ENCODE data around the gene NEU1. TPM values are rescaled to one million over a fixed set of nuclear protein-coding genes. Genes with fewer than 3 reads are reported as not detected.
A peak's percentile ranks its signal among the peaks of the same experiment; 100 is the strongest.

Gene NEU1
- total RNA-seq, 1 experiment from 2014 or later = 36.2 TPM

DNA sequence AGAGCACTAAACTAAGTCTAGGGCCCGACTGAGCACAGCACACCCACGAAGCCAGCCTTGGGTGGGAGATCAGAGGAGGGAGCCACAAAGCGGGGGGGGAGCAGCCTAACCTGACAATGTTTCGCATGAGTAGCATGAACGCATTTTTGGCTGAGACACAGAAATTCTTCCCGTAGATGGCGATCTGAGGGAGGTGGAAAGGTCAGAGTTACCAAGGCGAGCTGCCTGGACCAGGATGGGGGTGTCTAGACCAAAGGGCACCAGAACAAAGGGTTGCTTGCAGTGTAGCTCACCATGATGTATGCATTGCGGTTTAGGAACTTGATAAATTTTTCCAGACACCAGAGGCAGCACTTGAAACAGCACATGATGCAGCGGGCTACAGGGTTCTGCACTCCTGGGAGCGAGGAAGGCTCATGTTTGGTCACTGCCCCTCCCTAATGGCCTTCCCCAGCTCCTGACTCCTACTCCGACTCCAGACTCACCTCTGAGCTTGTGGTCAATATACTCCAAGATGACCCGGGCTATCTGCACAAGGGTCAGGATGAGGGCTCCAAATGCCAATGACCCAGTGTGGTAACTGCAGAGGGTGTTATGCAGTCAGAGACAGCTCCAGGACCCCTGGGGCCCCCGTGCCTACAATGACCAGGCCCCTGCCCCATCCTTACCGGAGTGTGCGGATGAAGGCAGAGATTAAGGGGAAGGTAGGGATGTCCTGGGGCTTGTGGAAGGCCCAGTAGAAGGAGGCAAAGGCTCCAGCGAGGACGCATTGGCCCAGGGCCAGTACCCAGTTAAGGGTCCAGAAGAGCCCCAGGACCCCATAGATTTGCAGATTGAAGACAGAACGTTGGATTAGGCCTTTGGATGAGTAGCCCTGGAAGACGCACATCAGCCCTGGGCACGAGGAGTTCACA lies 2.8 kb upstream of the NEU1 start:
- peak overlapping the region; percentile 53 to 92 (median 64); a peak in 4 of 7 replicates for H3K27ac Mint-ChIP-seq
- H4K5ac ChIP-seq (ENCODE audit: insufficient read length, low read depth, low read length) = no peak overlapping the region
- no peak overlapping the region for H2BK20ac ChIP-seq (ENCODE audit: low read depth, low read length, poor library complexity, severe bottlenecking)
- H2BK12ac ChIP-seq (ENCODE audit: insufficient read length, low read depth, low read length) = no peak overlapping the region
- H2BK5ac ChIP-seq (ENCODE audit: insufficient read length, low read length) = no peak overlapping the region
- no peak for DNase-seq
- H3K18ac ChIP-seq (ENCODE audit: insufficient read length, low read depth, low read length) = no peak overlapping the region
- H3K27me3 Mint-ChIP-seq (ENCODE audit: low read depth) = peaks cover 2% of the 10 kb centered on the region
- H3K4ac ChIP-seq (ENCODE audit: low read depth, low read length) = no peak overlapping the region
- H3K27me3 ChIP-seq (ENCODE audit: insufficient read depth, low read length) = no peaks in the 10 kb centered on the region
- H4K91ac ChIP-seq (ENCODE audit: insufficient read length, low read depth, low read length) = no peak overlapping the region
- no peaks in the 10 kb centered on the region for H3K79me2 ChIP-seq (ENCODE audit: insufficient read depth, low read length)
- H3K23ac ChIP-seq (ENCODE audit: insufficient read length, low read depth, low read length) = no peak overlapping the region
- H3K56ac ChIP-seq (ENCODE audit: insufficient read length, low read depth, low read length) = no peak overlapping the region
- no peaks in the 10 kb centered on the region for H3K79me1 ChIP-seq (ENCODE audit: insufficient read depth, low read depth, low read length, poor library complexity, severe bottlenecking)
- H3K4me1 Mint-ChIP-seq = peaks cover 16 to 33% of the 10 kb centered on the region in 2 experiments
- H3K9me3 Mint-ChIP-seq = no peaks in the 10 kb centered on the region; a peak in 1 of 5 replicates
- H4K20me1 ChIP-seq (ENCODE audit: control insufficient read depth, insufficient read depth, insufficient read length) = no peaks in the 10 kb centered on the region
- H2AK5ac ChIP-seq (ENCODE audit: insufficient read length, low read length) = no peak overlapping the region
- H3K9ac ChIP-seq (ENCODE audit: extremely low read depth, insufficient read length, low read length) = no peak overlapping the region
- H2AFZ ChIP-seq (ENCODE audit: low read length) = no peak overlapping the region
- H3K23me2 ChIP-seq (ENCODE audit: insufficient read length, low read depth, low read length, poor library complexity, severe bottlenecking) = peaks cover 12% of the 10 kb centered on the region
- no peak overlapping the region for H3K14ac ChIP-seq (ENCODE audit: insufficient read depth, low read length)
- no peak overlapping the region for H3K27ac ChIP-seq (ENCODE audit: insufficient read length, low read depth, low read length)
- H3T11ph ChIP-seq (ENCODE audit: low read length) = no peak overlapping the region
- H2BK120ac ChIP-seq (ENCODE audit: low read depth, low read length, poor library complexity, severe bottlenecking) = no peak overlapping the region
- H3K4me3 Mint-ChIP-seq = peak overlapping the region; percentile 38 to 98; a peak in 4 of 5 replicates
- no peak overlapping the region for H3K4me2 ChIP-seq (ENCODE audit: insufficient read depth, insufficient read length, low read length)
- peaks cover 0 to 2% (median 0%) of the 10 kb centered on the region in 3 experiments; a peak in 1 of 7 replicates for H3K36me3 Mint-ChIP-seq (ENCODE audit: insufficient read depth in 1 of 3, low read depth in 3 of 3)
- H3K4me1 ChIP-seq (ENCODE audit: insufficient read depth, low read length) = no peaks in the 10 kb centered on the region
- no peak for TF ChIP-seq CTCF (conservative IDR thresholded peaks at IDR 0.05)
- H3K9me3 ChIP-seq (ENCODE audit: control insufficient read depth, low read depth, low read length) = no peaks in the 10 kb centered on the region
- no peak overlapping the region for H2BK15ac ChIP-seq (ENCODE audit: low read depth, low read length)
- WGBS (ENCODE audit: extremely low coverage, insufficient read length, low lambda C conversion rate) = no CpG with 5 or more reads among the region's 21 CpGs
- no peak overlapping the region for H4K8ac ChIP-seq (replicated peaks; ENCODE audit: insufficient read length, low read depth, low read length)
